Type B pancreatic cell (in vitro differentiated cells): ENCODE results near the gene MARVELD1. TPM values are rescaled to one million over a fixed set of nuclear protein-coding genes. Genes with fewer than 3 reads are reported as not detected.

Source experiments
- DNase-seq: peaks from one replicate; pipeline ENCODE4 v3.0.0; 2021; ENCODE audit warnings: mixed read lengths; ENCODE audit not compliant: unreplicated experiment; ENCODE audit errors: extremely low spot score
- H3K27ac Mint-ChIP-seq: 2 replicates; pipeline ENCODE4 v1.8.0; 2021; ENCODE audit warnings: mild to moderate bottlenecking, mixed read lengths
- H3K27me3 Mint-ChIP-seq: 2 replicates; pipeline ENCODE4 v1.8.0; 2021; ENCODE audit warnings: mixed read lengths
- H3K36me3 Mint-ChIP-seq: 2 replicates; pipeline ENCODE4 v1.8.0; 2021; ENCODE audit warnings: mixed read lengths
- H3K4me1 Mint-ChIP-seq: one replicate; pipeline ENCODE4 v1.8.0; 2021; ENCODE audit warnings: mixed read lengths; ENCODE audit not compliant: unreplicated experiment
- H3K4me3 Mint-ChIP-seq: 2 replicates; pipeline ENCODE4 v1.8.0; 2021; ENCODE audit warnings: mild to moderate bottlenecking, mixed read lengths
- H3K9me3 Mint-ChIP-seq: 2 replicates; pipeline ENCODE4 v1.8.0; 2021; ENCODE audit warnings: mixed read lengths
- total RNA-seq: library from RNA; stranded (reverse); gene quantifications from 2 replicates; pipeline ENCODE4 v1.2.1, GENCODE V29; 2021; ENCODE audit warnings: low replicate concordance
- TF ChIP-seq, protein P1 (sequence below): fragments of 200-600 bp; sonication (generic); conservative IDR thresholded peaks from 2 replicates; pipeline ENCODE4 v1.5.0; 2021; ENCODE audit warnings: antibody characterized with exemption, mild to moderate bottlenecking

The MARVELD1 gene
- total RNA-seq, 1 donor from 2014 or later, result 43.7 TPM

- no peak overlapping the region for H3K27ac Mint-ChIP-seq
- TF ChIP-seq, protein P1, sequence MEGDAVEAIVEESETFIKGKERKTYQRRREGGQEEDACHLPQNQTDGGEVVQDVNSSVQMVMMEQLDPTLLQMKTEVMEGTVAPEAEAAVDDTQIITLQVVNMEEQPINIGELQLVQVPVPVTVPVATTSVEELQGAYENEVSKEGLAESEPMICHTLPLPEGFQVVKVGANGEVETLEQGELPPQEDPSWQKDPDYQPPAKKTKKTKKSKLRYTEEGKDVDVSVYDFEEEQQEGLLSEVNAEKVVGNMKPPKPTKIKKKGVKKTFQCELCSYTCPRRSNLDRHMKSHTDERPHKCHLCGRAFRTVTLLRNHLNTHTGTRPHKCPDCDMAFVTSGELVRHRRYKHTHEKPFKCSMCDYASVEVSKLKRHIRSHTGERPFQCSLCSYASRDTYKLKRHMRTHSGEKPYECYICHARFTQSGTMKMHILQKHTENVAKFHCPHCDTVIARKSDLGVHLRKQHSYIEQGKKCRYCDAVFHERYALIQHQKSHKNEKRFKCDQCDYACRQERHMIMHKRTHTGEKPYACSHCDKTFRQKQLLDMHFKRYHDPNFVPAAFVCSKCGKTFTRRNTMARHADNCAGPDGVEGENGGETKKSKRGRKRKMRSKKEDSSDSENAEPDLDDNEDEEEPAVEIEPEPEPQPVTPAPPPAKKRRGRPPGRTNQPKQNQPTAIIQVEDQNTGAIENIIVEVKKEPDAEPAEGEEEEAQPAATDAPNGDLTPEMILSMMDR, result no peak
- H3K27me3 Mint-ChIP-seq, result no peaks in the 10 kb centered on the region
- H3K4me3 Mint-ChIP-seq, result no peak overlapping the region
- DNase-seq, result no peak
- no peaks in the 10 kb centered on the region for H3K9me3 Mint-ChIP-seq
- peaks cover 11% of the 10 kb centered on the region for H3K36me3 Mint-ChIP-seq
- peaks cover 22% of the 10 kb centered on the region for H3K4me1 Mint-ChIP-seq
Observed at GRCh38 chr10:97719602-97720001, 6.1 kb downstream of the MARVELD1 start.

DNA sequence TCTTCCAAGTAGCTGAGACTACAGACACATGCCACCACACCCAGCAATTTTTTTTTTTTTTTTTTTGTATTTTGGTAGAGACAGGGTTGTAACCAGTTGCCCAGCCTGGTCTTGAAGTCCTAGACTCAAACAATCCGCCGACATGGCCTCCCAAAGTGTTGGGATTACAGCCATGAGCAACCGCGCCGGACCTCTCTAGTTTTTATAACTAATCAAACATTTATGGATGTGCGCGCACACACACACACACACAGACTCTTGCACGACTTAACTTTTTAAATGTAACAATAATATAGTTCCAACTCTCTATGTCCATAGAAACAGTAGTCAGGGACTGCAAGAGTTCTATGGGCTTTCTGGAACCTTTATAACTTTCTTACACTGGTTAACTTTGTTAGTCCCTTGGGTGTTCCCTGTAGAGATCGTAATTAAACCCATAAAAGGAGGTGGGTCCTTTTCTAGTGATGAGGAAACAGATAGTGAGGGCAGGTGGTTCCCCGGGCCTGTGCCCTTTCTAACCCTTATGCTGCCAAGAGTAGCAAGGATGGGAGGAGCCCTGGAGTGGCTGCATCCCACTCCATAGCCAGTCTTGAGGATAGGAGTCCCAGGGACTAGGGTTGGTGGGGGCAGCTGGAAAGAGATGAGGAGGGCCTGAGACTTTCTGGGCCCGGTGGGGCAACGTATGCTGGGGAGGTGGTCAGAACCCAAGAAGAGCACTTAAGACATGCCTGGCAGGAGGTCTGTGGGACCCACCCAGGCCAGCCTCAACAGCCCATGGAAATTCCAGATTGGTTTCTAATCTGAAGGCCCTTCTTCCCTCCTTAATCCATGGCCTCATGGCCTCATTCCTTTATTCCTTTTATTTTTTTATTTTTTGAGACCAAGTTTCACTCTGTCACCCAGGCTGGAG, 8.6 kb downstream of the MARVELD1 start:
- no peak for DNase-seq
- Mint-ChIP-seq H3K27ac (no peak overlapping the region), H3K36me3 (peaks cover 6% of the 10 kb centered on the region), H3K9me3 (peaks cover 5% of the 10 kb centered on the region), H3K4me3 (no peak overlapping the region), H3K27me3 (no peaks in the 10 kb centered on the region), H3K4me1 (peaks cover 27% of the 10 kb centered on the region)
- TF ChIP-seq, protein P1, result no peak

GRCh38 chr10:97723001-97723400, 9.5 kb downstream of the MARVELD1 start:
- Mint-ChIP-seq H3K27me3 (no peaks in the 10 kb centered on the region), H3K27ac (no peak overlapping the region), H3K36me3 (peaks cover 3% of the 10 kb centered on the region), H3K4me3 (no peak overlapping the region), H3K9me3 (peaks cover 5% of the 10 kb centered on the region), H3K4me1 (peaks cover 24% of the 10 kb centered on the region)
- TF ChIP-seq, protein P1, result no peak
- no peak for DNase-seq

DNA sequence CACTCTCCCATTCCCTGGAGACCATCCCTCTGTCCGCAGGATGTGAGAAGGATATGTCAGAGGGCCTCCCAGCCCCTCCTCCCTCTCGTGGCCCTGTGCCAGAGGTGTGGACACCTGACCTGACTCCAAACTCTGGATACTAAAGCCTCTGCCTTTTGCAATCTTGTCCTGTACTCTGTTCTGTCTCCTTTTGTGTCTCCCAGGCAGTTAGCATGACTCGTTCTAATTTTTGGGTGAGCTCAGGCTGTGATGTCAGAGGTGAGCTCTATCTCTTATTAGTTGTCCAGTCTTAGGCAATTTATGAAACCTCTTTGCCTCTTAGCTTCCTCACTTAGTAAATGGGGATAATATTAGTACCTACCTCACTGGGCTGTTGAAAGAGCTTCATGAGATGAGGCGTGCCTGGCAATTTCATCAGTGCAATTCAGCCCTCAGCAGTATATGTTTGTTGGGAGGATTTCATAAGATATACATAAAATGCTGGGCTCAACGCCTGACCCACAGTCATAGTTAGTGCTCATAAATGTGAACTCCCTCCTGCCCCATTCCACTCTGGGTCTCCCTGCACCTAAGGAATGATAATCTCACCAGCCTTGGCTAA, 10.9 kb downstream of the MARVELD1 start:
- Mint-ChIP-seq H3K4me1 (peaks cover 9% of the 10 kb centered on the region), H3K27me3 (no peaks in the 10 kb centered on the region)

GRCh38 chr10:97726636-97727178, 13.2 kb downstream of the MARVELD1 start:
- Mint-ChIP-seq H3K9me3 (peaks cover 5% of the 10 kb centered on the region), H3K4me3 (peak overlapping the region; percentile 72), H3K27ac (peak overlapping the region; percentile 50), H3K27me3 (no peaks in the 10 kb centered on the region), H3K36me3 (no peaks in the 10 kb centered on the region), H3K4me1 (peaks cover 5% of the 10 kb centered on the region)
- TF ChIP-seq, protein P1, result no peak
- no peak for DNase-seq

More for the DNA sequence above, 10.9 kb downstream of the MARVELD1 start:
- H3K27ac Mint-ChIP-seq, result no peak overlapping the region
- no peaks in the 10 kb centered on the region for H3K36me3 Mint-ChIP-seq
- TF ChIP-seq, protein P1, result no peak
- H3K9me3 Mint-ChIP-seq, result peaks cover 5% of the 10 kb centered on the region
- H3K4me3 Mint-ChIP-seq, result no peak overlapping the region
- DNase-seq, result no peak
